HepG2 (cell line): ENCODE results near the gene CMIP. TPM values are rescaled to one million over a fixed set of nuclear protein-coding genes. Genes with fewer than 3 reads are reported as not detected.

ENCODE experiments used
- ATAC-seq: fragments of 200-7000 bp; cut with Tn5 transposase; 3 replicates; pipeline ENCODE4 v1.9.1; 2020; ENCODE audit warnings: mild to moderate bottlenecking, moderate library complexity
- BruUV-seq: library from RNA; stranded (reverse); fragments of 400-500 nt; replicated peaks from 2 replicates; lab custom pipeline; 2021; lab: Mats Ljungman, UMichigan
- CTCF ChIA-PET: fragments of 300-600 bp; formaldehyde crosslinking; extraction: SDS; loops from one replicate; lab custom pipeline; 2021; ENCODE audit warnings: low total read pairs, inconsistent platforms, low intra/inter-chr PET ratio; lab: Yijun Ruan, JAX
- POLR2A ChIA-PET: fragments of 350-600 bp; sonication (Branson Sonifier 250); formaldehyde crosslinking; loops from one replicate; lab custom pipeline; 2020; ENCODE audit warnings: antibody characterized with exemption, inconsistent platforms; lab: Yijun Ruan, JAX
- DNase-seq: peaks from one replicate; pipeline ENCODE4 v3.0.0-alpha.2; 2015; ENCODE audit warnings: low spot score
- FAIRE-seq: peaks from 3 replicates; lab custom pipeline; 2011; peaks lifted over from hg19 to GRCh38; lab: Jason Lieb, UNC
- H2AFZ ChIP-seq: one replicate; pipeline ENCODE4 v1.6.1; 2011; ENCODE audit warnings: low read length, inconsistent platforms
- H3K27ac ChIP-seq: fragments of 300-600 bp; 3 replicates; pipeline ENCODE4 v1.8.0; 2011; ENCODE audit warnings: mixed run types, mild to moderate bottlenecking, mixed read lengths, low read length, inconsistent platforms; ENCODE audit not compliant: insufficient read depth; ENCODE audit errors: extremely low read length
- H3K27me3 ChIP-seq, 2 experiments: fragments of 200-600 bp in 1 of 2; 2 replicates in 1 of 2; 3 replicates in 1 of 2; pipeline versions ENCODE4 v1.6.0 to v1.8.0; 2011; ENCODE audit warnings: low read length in 2 of 2, mild to moderate bottlenecking in 2 of 2, moderate library complexity in 2 of 2, inconsistent platforms in 1 of 2; ENCODE audit not compliant: insufficient read depth in 2 of 2, control insufficient read depth in 1 of 2
- H3K36me3 ChIP-seq, 2 experiments: fragments of 200-600 bp in 1 of 2; replicated peaks in 1 of 2; 2 replicates in 1 of 2; 3 replicates in 1 of 2; pipeline versions ENCODE4 v1.5.1 to v1.8.0; 2011; ENCODE audit warnings: low read length in 2 of 2, inconsistent platforms in 1 of 2; ENCODE audit not compliant: insufficient read depth in 2 of 2, control insufficient read depth in 1 of 2
- H3K4me1 ChIP-seq: 2 replicates; pipeline ENCODE4 v1.5.1; 2012; ENCODE audit warnings: low read length, inconsistent platforms; ENCODE audit not compliant: insufficient read depth
- H3K4me2 ChIP-seq: 2 replicates; pipeline ENCODE4 v1.6.0; 2011; ENCODE audit warnings: low read depth, low read length, inconsistent platforms
- H3K4me3 ChIP-seq, 3 experiments: fragments of 200-600 bp in 1 of 3; sonication (generic), shearing (Covaris generic) in 1 of 3; replicated peaks in 1 of 3; 2 replicates each; pipeline ENCODE4 v1.5.1; 2011 to 2016; ENCODE audit warnings: low read length in 3 of 3, inconsistent platforms in 2 of 3, low read depth in 2 of 3, mild to moderate bottlenecking in 2 of 3, control low read depth in 1 of 3, mixed read lengths in 1 of 3; ENCODE audit not compliant: insufficient read depth in 1 of 3
- H3K79me2 ChIP-seq: one replicate; pipeline ENCODE4 v1.6.1; 2011; ENCODE audit warnings: low read length, inconsistent platforms; ENCODE audit not compliant: insufficient read depth
- H3K9ac ChIP-seq: 2 replicates; pipeline ENCODE4 v1.6.0; 2011; ENCODE audit warnings: mild to moderate bottlenecking, low read depth, low read length, inconsistent platforms; ENCODE audit not compliant: insufficient read depth
- H3K9me3 ChIP-seq: 2 replicates; pipeline ENCODE4 v1.5.1; 2012; ENCODE audit warnings: mild to moderate bottlenecking, low read length
- H4K20me1 ChIP-seq: 2 replicates; pipeline ENCODE4 v1.6.0; 2011; ENCODE audit warnings: inconsistent platforms, mild to moderate bottlenecking, low read length, moderate library complexity; ENCODE audit not compliant: insufficient read depth
- ATF6 ChIP-seq: sonication (generic); formaldehyde crosslinking; conservative IDR thresholded peaks from 2 replicates; pipeline ENCODE4 v1.4.0; 2020; ENCODE audit warnings: missing genetic modification reagents
- BATF2 ChIP-seq: sonication (generic); formaldehyde crosslinking; IDR thresholded peaks from 2 replicates; pipeline ENCODE4 v1.8.0; 2022; ENCODE audit warnings: mild to moderate bottlenecking, missing genetic modification reagents, moderate library complexity
- CAMTA2 ChIP-seq: sonication (generic); formaldehyde crosslinking; IDR thresholded peaks from 2 replicates; pipeline ENCODE4 v1.4.0; 2020; ENCODE audit warnings: mild to moderate bottlenecking, missing genetic modification reagents, borderline replicate concordance
- CCDC6 ChIP-seq: sonication (generic); formaldehyde crosslinking; IDR thresholded peaks from 2 replicates; pipeline ENCODE4 v1.8.1; 2022; ENCODE audit warnings: mild to moderate bottlenecking, missing genetic modification reagents, moderate library complexity
- CSRNP2 ChIP-seq: sonication (generic); formaldehyde crosslinking; conservative IDR thresholded peaks from 2 replicates; pipeline ENCODE4 v1.8.0; 2022; ENCODE audit warnings: low read depth, missing genetic modification reagents
- HNF1B ChIP-seq: sonication (generic); formaldehyde crosslinking; IDR thresholded peaks from 2 replicates; pipeline ENCODE4 v1.5.1; 2020; ENCODE audit warnings: mild to moderate bottlenecking, moderate library complexity, missing genetic modification reagents
- MATR3 ChIP-seq: sonication (generic); formaldehyde crosslinking; IDR thresholded peaks from 2 replicates; pipeline ENCODE4 v1.4.0; 2020; ENCODE audit warnings: missing genetic modification reagents
- MTA3 ChIP-seq: sonication (generic); formaldehyde crosslinking; IDR thresholded peaks from 2 replicates; pipeline ENCODE4 v1.4.0; 2020; ENCODE audit warnings: missing genetic modification reagents
- PAX8 ChIP-seq: sonication (generic); formaldehyde crosslinking; IDR thresholded peaks from 2 replicates; pipeline ENCODE4 v1.8.0; 2022; ENCODE audit warnings: mild to moderate bottlenecking, missing genetic modification reagents, borderline replicate concordance
- RFX1 ChIP-seq: fragments of 450-650 bp; IDR thresholded peaks from 2 replicates; pipeline ENCODE4 v1.6.1; 2017
- YEATS2 ChIP-seq: sonication (generic); formaldehyde crosslinking; IDR thresholded peaks from 2 replicates; pipeline ENCODE4 v1.4.0; 2020; ENCODE audit warnings: missing genetic modification reagents, borderline replicate concordance
- WGBS: methylation state at CpG from one replicate; pipeline ENCODE4 v1.1.6; 2017; ENCODE audit warnings: low lambda C conversion rate; 5-methylcytosine and 5-hydroxymethylcytosine counted together
- in situ Hi-C: cut with HindIII; loops from 2 replicates; pipeline ENCODE4 v1.10.0; 2017; ENCODE audit warnings: low pct_unique_long_range_greater_than_20kb; ENCODE audit not compliant: extremely low pct_ligation_motif_present
- intact Hi-C: fragments of 100-400 bp; cut with micrococcal nuclease; formaldehyde crosslinking; loops from one replicate; pipeline ENCODE4 v1.10.0; 2022; ENCODE audit not compliant: unreplicated experiment
- polyA plus RNA-seq, 8 experiments: library from polyadenylated mRNA; depleted of rRNA in 3 of 8; stranded (reverse) in 7 of 8; unstranded in 1 of 8; fragments of >200 nt; fragmentation: Illumina TruSeq in 4 of 8; extraction: Trizol in 4 of 8; gene quantifications; 2 replicates each; pipeline versions ENCODE4 v1.2.1 to v1.2.3, GENCODE V29; 2011 to 2016; ENCODE audit warnings: low read depth in 4 of 8, missing spikeins in 1 of 8, mixed read lengths in 1 of 8; ENCODE audit not compliant: insufficient read depth in 1 of 8
- total RNA-seq, 5 experiments: library from RNA; depleted of rRNA; stranded (reverse); fragments of >200 nt; fragmentation: Illumina TruSeq; extraction: Trizol; gene quantifications; 2 replicates each; pipeline ENCODE4 v1.2.3, GENCODE V29; 2016; ENCODE audit warnings: low read depth in 1 of 5

Gene CMIP
- total and polyA plus RNA-seq, 2 of the 13 experiments (the other 11 are each of a cell fraction or from before 2014, with no cell fraction given), result 10.9 to 18.1 TPM

- H2AFZ ChIP-seq, result no peak overlapping the region
- in situ Hi-C loops, result loop anchor here (10.0 to 25.0 kb wide), 2 partner anchors 527 to 694 kb away; partner anchors contain the start of gene ATMIN
- WGBS, result 26% methylated on average over 7 of the region's 8 CpGs
Measured at GRCh38 chr16:81731649-81732048, 287.0 kb downstream of the CMIP start.

More at GRCh38 chr16:81731649-81732048, 287.0 kb downstream of the CMIP start:
- Histone ChIP-seq H3K27ac (no peak overlapping the region), H3K9me3 (no peaks in the 10 kb centered on the region), H3K4me2 (no peak overlapping the region), H3K79me2 (no peaks in the 10 kb centered on the region), H3K4me3 (no peak overlapping the region), H3K36me3 (no peaks in the 10 kb centered on the region), H3K27me3 (peaks cover 1 to 19% of the 10 kb centered on the region in 2 experiments; a peak in 4 of 5 replicates), H4K20me1 (no peaks in the 10 kb centered on the region), H3K4me1 (peaks cover 9% of the 10 kb centered on the region; the same call in 1 of the 2 replicates), H3K9ac (no peak overlapping the region)
- no TSS peak for BruUV-seq
- ATAC-seq (no peak), FAIRE-seq (no peak), DNase-seq (no peak)
- no peak for TF ChIP-seq RFX1
- TF ChIP-seq YEATS2 (CRISPR knock-in tag), result no peak
- no peak for TF ChIP-seq HNF1B (CRISPR knock-in tag)
- no peak for TF ChIP-seq CSRNP2 (CRISPR knock-in tag)
- no peak for TF ChIP-seq ATF6 (CRISPR knock-in tag)
- no peak for TF ChIP-seq CAMTA2
- no peak for TF ChIP-seq MATR3 (CRISPR knock-in tag)
- no peak for TF ChIP-seq BATF2 (CRISPR knock-in tag)
- no peak for TF ChIP-seq PAX8 (CRISPR knock-in tag)
- no peak for TF ChIP-seq CCDC6
- TF ChIP-seq MTA3 (CRISPR knock-in tag), result no peak
- intact Hi-C loops, result no loop called here
- CTCF ChIA-PET, result no interaction called here
- POLR2A ChIA-PET, result no interaction called here
